KBM-7 (cell line): ENCODE results near the gene MBNL3.

Experiments
- DNase-seq: peaks from one replicate; pipeline ENCODE4 v3.0.0-alpha.2; 2015
- in situ Hi-C: fragments of 300-500 bp; cut with MboI; formaldehyde crosslinking; loops from 2 replicates; pipeline ENCODE4 v1.14.3; 2020; ENCODE audit warnings: low sequenced_read_pairs, low pct_unique_long_range_greater_than_20kb, mixed read lengths

The MBNL3 gene

DNA sequence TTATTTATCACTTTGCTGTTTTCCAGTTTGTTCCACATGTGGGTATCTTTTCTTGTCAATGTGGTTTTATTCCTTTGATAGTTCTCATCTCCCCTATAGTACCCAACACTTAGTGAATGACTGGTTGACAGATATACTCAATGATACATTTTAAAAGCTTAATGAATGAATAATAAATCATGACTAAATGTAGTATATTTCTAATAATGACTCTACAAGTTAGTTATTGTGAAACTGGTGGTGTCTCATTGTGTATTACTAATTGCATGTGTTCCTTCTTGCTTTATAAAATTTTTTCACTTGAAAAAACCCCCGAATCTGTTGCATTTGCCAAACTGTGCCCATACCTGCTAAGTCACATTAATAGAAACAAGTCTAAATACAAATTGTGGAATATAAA is 95.4 kb downstream of the MBNL3 start:
- in situ Hi-C loops, result no loop called here
- no peak for DNase-seq

DNA sequence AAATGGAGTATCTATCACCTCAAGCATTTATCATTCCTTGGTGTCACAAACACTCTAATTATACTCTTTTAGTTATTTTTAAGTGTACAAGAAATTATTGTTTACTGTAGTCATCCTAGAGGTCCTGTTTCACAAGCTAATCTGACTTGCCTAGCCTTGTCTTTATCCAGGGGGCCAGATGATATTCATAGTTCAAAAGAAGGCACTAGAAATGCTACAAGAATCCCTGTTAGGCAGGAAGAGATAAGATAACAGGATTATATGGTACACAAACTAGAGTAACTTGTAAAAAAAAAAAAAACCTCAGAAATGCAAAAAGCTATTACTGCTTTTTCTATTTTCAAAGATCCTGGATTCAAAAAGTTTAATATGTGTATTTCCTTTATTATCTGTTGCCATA is 95.8 kb downstream of the MBNL3 start:
- DNase-seq, result no peak

DNA sequence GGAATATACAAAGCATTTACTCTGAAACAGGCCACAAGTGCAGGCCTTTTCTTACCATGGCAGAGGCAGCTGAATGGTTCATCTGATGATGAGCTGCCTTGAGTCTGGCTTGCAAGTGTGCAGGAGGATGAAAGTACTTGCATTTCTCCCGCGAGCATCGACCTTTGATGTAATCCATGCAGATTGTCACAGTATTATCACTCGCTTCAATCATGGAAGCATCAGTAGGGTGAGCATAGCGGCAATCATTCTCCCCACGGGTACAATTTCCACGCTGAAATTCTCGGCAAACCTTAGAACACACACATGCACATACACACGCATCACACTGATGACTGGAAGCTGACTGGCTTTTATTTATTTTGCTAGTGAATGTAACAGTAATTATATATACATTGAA is 98.0 kb downstream of the MBNL3 start:
- in situ Hi-C loops, result no loop called here
- no peak for DNase-seq

More for the DNA sequence above, 95.8 kb downstream of the MBNL3 start:
- in situ Hi-C loops, result no loop called here

DNA sequence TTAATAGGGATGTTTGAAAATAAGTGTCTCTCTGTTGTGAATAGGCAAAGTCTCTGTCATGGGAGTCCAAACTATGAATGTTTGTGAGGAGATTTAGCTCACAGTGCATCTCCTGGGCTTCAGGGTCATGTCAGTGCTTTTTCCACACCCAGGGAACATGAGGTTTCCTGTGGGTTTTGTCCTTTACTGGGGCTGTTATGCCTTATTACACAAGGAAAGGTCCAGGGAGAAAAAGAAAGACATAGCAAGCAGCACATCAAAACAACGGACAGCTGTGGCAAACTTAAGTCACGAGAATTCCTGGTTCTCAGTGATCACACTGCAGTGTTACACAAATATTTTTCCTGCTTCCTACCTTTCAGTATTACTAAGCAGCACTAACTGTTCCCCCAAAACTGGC is 99.4 kb downstream of the MBNL3 start:
- DNase-seq, result no peak
- in situ Hi-C loops, result no loop called here

DNA sequence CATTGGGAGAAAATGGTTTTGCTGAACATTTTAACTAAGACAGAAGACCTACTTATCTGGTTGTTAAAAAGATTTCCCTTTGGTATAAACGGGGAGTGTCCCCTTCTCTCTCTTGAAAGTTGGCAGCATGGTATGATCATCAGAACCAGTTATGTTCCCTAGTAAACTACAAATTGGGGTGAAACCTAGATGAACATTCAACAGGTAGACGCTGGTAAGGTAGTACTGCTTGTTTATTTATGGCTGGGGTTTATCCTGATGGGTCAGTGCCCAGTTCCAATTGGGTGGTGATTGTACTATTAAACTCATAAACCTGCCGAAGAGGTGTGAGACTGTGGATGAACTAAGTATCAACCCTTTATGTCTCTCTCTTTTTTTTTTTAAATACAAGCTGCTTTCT is 100.5 kb downstream of the MBNL3 start:
- in situ Hi-C loops, result no loop called here
- DNase-seq, result no peak

DNA sequence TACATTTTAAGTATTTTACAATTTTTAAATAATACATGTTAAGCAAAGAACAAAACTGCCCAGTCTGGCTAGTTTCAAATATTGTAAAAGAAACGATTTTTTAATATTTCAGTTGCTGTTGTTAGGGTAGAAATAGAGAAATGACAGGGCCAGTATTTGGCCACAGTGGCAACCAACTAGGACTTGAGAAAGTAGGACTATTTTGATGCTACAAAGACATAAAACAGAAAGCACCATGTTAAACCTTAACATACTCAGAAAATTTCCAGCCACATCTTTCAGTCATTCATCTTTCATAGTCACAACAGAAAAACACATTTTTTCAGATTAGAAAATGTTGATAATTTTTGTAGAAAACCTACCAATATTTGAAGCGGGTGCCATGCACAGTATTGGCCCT is 104.5 kb downstream of the MBNL3 start:
- no peak for DNase-seq
- in situ Hi-C loops, result no loop called here

DNA sequence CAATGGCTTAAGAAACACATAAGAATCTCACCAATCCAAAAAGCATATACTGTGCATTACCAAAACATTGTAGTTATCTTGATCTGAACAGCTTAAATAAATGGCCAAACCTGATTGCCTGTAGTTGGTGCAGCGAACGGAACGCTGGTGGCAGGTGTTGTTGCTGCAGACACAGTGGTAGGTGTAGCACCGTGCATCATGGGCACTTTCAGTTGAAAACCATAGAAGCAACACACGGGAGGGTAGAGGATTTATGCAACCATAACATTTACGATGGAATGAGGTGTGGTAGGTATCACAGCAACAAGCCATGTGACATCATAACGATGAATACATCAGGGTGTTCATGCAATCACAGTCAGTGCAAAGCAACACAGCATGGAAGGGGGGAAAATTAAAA is 106.8 kb downstream of the MBNL3 start:
- DNase-seq, result no peak
- in situ Hi-C loops, result no loop called here

DNA sequence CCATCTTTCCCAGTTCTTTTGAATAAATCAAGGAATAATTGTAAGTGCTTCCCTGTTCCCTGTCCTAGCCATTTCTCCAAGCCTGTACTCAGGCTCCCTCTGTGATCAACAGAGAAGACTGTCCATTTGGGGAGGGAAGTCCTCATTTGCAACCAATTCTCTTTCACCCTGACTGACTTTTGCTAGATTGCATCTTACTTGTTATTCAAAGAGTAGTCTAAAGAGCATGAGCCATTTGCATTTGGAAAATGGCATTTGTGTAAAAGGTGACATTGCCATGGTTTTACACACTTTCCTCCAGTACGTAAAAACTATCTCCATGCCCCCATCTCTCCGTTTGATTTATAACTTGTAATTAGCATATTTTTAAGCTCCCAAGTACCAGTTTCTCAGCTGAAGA is 110.6 kb downstream of the MBNL3 start:
- in situ Hi-C loops, result no loop called here
- DNase-seq, result no peak

DNA sequence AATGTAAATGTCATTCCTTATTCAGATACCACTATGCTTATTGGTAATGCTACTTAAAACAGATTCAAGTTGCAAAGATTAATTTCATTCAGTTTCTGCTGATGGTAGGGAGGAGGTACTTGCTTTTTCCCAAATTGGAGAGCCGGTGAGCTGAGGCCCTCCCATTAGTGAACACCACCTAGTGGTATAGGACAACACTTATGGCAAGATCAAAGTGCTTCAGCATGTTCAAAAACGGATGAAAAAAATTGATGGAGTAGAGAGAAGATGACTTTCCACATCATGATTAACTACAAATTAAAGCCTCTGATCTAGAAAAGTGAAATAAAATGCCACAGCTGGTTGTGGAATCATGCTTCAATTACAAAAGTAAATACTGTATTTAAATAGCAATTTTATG is 112.9 kb downstream of the MBNL3 start:
- no peak for DNase-seq
- in situ Hi-C loops, result no loop called here

DNA sequence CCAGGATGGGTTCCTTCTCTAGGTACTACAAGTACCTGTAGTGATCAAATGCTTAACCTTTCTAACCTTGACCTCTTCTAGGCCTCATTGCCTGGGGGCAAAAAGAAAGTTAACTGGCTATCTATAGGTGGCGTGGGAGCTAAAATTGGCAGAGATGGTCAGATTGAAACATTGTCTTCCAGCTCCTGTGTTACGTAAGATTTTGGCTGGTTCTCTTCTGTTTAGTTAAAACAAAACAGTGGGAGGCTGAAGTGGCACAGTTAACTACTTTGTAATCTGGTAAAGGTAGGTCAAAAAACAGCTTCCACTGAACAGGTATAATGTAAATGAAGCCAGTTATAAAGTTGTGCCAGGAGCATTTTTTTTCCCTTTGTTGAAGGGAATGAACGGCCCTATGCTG is 115.2 kb downstream of the MBNL3 start:
- DNase-seq, result no peak

DNA sequence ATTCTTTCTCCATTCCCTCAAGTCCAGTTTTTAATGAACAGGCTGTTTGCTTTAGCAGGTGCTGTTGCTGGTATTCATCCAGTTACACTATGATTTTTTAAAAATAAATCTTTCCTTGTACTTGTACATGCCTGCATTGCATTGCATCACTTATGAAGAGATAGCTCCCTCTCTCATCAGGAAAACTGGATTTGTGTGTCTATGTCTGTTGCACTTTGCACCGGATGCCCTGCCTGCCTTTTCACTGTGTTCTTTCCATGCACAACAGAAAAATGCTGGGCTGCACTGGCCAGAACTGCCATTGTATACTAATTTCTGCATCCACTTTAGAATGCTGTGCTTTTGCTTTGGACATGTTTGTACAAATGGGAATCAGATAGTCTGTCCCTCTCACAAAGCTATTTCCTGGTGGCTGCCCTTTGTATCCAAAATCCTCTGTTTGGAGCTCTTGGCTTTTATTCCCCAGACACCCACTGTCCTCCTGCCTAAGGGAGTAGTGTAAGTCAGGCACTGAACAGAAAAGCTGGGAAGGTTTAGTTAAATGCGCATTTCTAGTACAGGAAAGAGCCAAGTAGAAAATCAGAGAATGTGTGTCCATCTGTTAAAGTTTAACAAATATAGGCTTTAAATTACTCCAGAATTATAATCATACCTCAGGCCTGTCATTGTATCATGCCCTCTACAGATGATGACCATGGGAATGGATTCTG is 119.1 kb downstream of the MBNL3 start:
- DNase-seq, result no peak
- in situ Hi-C loops, result no loop called here

More for the DNA sequence above, 115.2 kb downstream of the MBNL3 start:
- in situ Hi-C loops, result no loop called here

DNA sequence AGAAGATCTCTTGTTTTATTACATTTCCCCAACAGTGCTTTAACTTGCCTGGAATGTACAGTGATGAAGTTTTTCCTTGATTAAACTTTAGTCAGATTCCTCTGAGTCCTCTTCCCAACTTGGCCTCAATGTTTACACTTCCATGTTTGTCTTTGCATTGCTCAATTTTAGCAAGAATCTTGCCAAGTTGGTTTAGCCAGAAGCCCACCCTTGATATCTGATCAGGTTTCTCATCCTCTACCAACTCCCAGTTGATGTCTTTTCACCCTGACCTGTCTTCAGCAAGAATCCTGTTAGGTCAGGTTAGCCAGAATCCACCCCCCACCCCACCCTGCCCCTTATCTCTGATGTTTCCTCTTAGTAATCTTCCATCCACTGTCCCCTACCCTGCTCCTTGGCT is 120.9 kb downstream of the MBNL3 start:
- no peak for DNase-seq
- in situ Hi-C loops, result no loop called here

DNA sequence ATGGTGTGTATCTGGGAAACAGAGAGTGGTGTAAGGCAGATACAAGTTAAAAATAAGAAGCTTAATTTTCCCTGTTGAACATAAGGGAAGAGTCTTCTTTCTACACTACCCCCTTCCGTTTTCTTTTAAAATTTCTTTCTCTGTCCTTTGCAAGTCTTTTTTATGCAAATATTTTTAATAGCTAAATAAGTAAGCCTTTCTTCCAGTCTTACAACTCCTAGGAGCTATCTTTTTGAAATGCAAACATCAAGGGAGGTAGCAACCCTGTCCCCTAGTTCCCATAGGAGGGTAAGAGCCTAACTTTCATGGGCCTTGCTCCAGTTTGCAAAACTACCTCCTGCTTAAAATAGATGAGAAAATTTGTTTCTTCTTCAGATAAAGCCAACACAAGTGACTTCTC is 121.5 kb downstream of the MBNL3 start:
- no peak for DNase-seq
- in situ Hi-C loops, result no loop called here

DNA sequence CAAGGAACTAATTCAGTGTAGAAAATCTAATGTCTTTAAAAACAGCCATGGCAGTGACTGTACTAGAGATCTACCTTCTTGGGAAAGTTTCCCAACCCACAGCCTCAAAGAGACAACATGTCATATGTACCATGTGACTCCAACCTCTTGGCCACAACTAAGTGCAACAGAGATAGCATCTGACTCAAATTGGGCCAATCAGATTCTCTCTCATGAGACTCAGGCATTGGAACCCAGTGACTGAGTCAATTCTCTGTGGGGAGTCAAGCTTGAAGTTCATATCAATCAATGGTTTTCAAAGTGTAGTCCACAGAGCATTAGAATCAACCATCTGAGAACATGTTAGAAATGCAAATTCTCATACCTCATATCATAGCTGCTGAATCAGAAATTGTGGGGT is 123.3 kb downstream of the MBNL3 start:
- in situ Hi-C loops, result no loop called here
- DNase-seq, result no peak

DNA sequence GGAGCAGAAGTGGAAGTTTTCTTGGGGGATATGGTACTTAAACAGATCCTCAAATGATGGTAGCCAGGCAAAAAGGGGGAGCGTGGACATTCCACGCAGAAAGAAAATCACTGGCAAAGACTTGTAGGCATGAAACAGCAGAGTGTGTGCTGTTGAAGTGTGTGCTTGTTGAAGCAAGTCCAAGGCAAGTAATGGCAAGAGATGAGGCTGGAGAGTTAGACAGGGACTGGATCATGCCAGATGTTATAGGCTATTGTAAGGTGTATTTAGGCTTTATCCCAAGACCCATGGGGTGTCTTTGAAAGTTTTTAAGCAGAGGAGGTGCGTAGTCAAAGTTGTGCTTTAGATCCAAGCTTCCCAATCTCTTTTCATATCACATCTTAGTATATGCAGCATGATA is 124.5 kb downstream of the MBNL3 start:
- DNase-seq, result no peak
- in situ Hi-C loops, result no loop called here

DNA sequence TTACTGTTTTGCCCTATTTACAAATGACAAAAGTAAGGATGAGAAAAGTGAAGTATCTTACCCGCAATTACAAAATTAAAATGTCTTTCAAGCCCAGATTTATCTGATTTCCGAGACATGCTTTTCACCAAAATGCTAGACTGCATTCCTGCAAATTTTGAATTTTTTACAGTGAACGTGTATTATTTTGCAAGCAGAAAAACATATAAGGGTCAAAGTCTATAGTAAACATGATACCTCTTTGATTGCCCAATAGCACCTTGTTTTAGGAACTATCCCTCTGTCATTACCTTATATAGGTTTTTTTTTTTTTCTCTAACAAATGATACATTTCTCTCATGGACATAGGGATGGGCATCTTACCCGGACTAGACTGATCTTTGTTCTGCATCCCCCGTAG is 135.4 kb downstream of the MBNL3 start:
- no peak for DNase-seq
- in situ Hi-C loops, result no loop called here

DNA sequence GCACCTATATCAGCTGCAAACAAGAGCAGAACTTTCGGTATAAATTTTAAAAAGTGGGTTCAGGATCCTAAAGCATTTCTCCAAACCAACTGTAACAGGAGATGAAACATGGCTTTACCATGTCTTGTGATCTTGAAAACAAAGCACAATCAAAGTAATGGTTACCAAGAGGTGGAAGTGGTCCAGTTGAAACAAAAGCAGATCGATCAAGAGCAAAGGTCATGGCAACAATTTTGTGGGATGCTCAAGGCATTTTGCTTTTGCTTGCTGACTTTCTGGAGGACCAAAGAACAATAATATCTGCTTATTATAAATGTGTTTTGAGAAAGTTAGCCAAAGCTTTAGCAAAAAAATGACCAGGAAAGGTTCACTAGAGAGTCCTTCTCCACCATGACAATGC is 152.7 kb downstream of the MBNL3 start:
- in situ Hi-C loops, result no loop called here
- DNase-seq, result no peak

DNA sequence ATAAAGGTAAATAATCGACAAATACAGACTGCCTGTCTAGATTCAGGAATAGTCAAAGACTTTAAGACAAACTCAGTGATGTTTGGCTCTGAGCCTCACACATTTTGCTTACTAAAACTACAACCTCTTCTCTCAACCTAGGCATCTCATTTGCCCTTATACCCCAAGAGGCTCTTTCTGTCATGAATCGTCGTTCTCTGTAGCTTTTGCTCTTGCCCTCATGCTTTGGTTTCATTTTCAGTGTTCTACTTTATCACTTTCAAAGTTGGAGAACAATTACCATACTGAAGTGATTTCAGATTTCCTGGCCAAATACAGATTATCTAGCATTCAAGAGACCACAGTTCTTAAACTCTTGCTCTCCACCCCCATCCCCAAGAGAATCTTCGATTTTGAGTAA is 155.5 kb downstream of the MBNL3 start:
- in situ Hi-C loops, result no loop called here
- no peak for DNase-seq

DNA sequence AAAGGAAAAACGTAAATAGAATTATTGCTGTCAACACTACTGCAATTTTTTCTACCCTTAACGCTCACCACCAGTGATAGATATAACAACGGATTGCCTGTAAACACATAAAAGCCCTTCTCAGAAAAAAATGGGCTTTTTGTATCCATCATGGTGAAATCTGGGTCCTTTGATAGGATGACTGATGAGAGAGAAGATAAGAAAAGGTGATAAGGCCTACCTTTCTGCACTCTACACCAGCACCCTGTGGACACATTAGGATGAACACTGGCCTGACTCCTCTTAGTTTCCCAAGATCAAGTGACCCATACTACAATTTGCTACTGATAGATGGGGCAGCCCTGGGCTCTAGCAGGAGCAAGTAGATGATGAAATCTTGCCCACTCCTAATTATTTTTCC is 157.3 kb downstream of the MBNL3 start:
- in situ Hi-C loops, result no loop called here
- DNase-seq, result no peak

DNA sequence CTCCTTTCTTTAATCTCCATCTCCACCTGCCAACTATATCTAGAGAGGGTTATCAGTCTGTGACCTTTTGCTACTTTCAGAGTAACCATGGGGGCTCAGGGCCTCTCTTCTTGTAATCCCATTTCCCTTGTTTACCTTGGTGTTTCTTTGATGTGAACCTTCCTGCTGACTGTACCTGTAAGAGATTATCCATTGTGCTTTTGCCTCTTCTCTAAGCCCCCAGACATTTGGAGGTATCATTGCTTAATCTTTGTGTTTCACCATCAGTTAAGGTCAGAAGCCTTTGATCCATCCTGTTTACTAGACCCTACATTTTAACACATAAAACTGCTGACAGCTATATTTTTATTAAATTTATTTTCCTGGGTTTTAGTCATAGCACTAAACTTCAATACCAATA is 157.8 kb downstream of the MBNL3 start:
- in situ Hi-C loops, result no loop called here
- no peak for DNase-seq

DNA sequence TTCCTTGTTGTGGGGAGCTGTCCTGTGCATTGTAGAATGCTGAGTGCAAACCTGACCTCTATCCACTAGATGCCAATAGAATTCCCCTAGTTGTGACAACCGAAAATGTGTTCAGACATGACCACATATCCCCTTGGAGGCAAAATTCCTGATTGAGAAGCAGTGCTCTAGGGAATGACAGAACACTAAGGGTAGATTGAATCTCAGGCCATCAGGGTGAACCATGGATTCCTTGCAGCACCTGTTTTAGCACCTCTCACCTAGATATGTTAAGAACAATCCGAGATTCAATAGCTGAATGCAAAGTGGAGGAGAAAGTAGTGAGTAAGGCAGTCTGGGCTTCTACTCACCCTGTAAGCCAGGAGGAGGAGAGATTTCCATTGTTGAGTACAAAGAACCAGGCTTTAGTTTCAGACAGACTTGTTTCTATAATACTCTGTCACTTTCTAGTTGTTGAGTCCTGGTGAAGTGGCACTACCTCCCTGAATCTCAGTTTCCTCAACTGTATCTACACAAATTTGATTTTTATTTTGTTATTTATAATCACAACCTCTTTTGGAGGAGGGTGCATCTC is 158.6 kb downstream of the MBNL3 start:
- DNase-seq, result no peak
- in situ Hi-C loops, result no loop called here
